Measurements from ENCODE around the gene CD248.

CD248 gene

DNA sequence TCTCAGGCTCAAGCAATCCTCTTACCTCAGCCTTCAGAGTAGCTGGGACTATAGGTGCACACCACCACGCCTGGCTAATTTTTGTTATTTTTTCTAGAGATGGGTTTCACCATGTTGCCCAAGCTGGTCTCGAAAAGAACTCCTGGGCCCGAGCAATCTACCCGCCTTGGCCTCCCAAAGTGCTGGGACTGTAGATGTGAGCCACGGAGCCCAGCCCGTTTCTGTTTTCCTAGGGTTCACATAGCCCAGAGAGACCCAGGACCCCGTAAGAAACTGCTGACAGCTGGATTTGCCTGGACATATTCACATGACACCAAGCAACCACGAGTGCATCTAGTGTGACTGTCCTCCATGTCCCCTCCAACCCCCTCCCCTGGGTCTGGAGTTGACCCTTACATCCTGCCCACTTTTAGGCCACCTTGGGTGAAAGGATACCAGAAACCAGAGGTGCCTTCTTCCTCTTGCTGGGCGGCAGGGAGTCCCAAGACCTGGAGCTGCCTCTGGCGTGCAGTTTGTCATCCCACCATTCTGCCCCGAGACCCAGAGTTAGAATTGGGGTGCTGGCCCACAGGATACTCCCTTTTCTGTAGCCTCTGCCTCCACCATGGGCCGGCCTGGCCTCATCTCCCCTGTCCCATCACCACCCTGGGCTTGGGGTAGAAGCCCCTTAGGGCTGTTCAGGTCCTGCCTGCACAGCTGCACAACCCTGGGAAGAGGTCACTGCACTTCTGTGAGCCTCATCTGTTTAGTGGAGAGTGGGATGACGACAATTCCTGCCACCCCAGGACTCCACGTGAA lies 23.0 kb upstream of the CD248 start:
- H3K4me3 ChIP-seq (ENCODE audit: low read depth, low read length) = no peak overlapping the region
- no peak for DNase-seq (ENCODE audit: low read depth)
- TF ChIP-seq, protein P1, sequence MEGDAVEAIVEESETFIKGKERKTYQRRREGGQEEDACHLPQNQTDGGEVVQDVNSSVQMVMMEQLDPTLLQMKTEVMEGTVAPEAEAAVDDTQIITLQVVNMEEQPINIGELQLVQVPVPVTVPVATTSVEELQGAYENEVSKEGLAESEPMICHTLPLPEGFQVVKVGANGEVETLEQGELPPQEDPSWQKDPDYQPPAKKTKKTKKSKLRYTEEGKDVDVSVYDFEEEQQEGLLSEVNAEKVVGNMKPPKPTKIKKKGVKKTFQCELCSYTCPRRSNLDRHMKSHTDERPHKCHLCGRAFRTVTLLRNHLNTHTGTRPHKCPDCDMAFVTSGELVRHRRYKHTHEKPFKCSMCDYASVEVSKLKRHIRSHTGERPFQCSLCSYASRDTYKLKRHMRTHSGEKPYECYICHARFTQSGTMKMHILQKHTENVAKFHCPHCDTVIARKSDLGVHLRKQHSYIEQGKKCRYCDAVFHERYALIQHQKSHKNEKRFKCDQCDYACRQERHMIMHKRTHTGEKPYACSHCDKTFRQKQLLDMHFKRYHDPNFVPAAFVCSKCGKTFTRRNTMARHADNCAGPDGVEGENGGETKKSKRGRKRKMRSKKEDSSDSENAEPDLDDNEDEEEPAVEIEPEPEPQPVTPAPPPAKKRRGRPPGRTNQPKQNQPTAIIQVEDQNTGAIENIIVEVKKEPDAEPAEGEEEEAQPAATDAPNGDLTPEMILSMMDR (IDR thresholded peaks at IDR 0.05; ENCODE audit: control insufficient read depth, extremely low read depth, insufficient read depth) = no peak

DNA sequence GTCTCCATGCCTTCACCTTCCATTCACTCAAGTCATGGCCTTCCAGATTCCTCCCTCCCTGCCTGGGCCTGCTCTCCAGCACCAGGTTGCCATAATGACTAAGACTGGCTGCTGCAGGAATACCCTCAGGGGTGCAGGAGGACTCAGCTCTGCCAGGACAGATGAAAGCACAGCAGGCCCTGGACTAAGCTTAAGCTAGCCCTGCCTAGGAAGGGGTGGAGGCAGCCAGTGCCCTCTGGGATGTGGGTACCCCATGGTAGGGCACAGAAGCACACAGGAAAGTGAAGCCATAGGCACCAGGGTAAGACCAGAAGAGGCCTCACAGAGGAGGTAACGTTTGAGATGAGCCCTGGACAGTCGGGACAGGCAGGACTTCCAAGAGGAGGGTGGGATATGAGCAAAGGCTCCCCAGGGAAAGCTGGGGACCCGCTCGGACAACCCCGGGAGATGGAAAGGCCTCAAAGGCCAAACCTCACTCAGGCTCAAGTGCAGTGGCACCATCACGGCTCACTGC lies 22.4 kb upstream of the CD248 start:
- TF ChIP-seq, protein P1 (IDR thresholded peaks at IDR 0.05; ENCODE audit: control insufficient read depth, extremely low read depth, insufficient read depth) = no peak
- DNase-seq (ENCODE audit: low read depth) = no peak
- no peak overlapping the region for H3K4me3 ChIP-seq (ENCODE audit: low read depth, low read length)

DNA sequence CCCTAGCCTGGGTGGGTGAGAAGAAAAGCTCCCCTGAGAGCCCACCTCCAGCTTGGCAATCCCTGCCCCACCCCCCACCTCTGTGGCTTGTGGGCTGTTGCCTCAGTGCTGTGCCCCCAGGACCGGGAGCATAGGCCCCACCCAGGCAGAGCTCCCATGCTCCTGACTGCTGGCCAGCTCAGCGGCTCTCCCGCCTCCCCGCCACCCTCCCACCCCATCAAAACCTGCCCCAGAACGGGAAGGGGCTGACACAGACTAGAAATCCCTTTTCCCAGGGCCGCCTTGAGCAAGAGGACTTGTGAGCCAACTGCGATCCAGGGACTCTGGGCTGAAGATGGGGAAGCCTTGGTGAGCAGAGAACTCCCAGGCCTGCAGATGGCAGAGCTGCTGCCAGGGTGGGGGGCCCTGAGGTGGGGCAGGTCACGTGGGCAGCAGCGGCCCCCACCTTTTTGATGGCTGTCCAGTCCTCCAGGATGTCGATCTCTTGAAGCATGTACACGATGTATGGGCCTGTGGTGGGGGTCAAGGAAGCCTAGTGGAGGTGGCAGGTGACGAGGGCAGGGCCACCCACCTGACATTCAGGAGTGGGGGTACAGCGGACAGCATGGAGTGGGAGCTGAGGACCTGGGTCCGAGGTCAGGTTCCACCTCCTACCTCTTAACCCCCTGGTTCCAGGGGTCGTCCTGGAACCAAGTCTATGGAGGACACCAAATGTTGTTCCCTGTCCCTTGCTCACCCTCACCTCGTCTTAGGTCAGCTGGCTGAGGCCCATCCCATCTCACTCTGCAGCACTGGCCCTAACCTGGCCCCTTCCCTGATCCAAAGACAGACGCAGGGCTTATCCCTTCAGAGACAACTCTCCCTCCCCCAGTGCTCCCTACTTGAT lies 21.7 kb upstream of the CD248 start:
- no peak for DNase-seq (ENCODE audit: low read depth)
- TF ChIP-seq, protein P1 (IDR thresholded peaks at IDR 0.05; ENCODE audit: control insufficient read depth, extremely low read depth, insufficient read depth) = no peak
- no peak overlapping the region for H3K4me3 ChIP-seq (ENCODE audit: low read depth, low read length)

- no peak for DNase-seq (ENCODE audit: low read depth)
- TF ChIP-seq, protein P1 (IDR thresholded peaks at IDR 0.05; ENCODE audit: control insufficient read depth, extremely low read depth, insufficient read depth) = no peak
- H3K4me3 ChIP-seq (ENCODE audit: low read depth, low read length) = no peak overlapping the region
Measured at GRCh38 chr11:66337103-66337899, 20.5 kb upstream of the CD248 start.

DNA sequence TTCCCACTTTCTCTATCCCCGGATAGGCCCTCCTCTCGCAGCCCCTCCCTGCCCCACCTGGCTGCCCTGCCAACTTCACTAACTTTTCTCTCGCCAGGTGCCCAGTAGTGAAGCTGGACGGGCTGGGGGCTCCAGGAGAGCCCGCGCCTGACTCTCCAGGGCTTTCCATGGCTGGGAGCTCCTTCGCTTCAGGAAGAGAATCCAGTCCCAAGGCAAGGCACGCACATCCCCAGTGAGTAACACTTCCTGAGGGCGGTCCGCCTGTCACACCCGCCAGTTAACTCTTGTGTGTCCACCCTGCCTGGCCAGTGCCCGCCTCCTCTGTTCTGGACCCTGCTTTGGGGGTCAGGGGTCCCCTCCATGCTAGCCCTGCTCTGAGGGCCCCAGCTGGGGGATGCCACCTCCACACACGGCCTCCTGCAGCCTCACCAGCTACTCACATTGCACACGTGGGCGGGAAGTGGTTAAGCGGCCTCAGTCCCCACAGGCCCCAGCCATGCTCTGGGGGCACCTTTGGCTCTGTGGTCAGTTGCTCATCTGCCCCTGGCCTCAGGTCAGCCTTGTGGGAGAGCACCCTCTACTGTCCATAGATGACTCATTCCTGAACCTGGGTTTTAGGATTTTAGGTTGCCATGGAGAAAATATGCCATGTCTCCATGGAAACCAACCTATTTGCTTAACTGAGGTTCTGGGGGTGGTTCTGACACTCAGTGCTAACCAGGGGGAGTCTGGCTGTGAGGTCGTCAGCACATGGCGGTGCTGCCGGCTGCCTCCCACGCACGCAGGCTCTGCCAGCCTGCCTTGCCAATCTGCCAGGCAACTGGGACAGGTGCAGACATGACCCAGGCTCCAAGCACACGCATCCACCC lies 19.6 kb upstream of the CD248 start, which contains the start of gene RIN1:
RIN1 (minus strand) TSS at position 201 of the 869 bp plus-strand sequence; CDS start at position 169, 32 bp downstream.
- no peak within 1 kb of the TSS for H3K4me3 ChIP-seq (ENCODE audit: low read depth, low read length)
- DNase-seq (ENCODE audit: low read depth) = no peak
- TF ChIP-seq, protein P1 (IDR thresholded peaks at IDR 0.05; ENCODE audit: control insufficient read depth, extremely low read depth, insufficient read depth) = peak; percentile 59

All from LNCaP clone FGC (cell line).